ENCODE results near the gene POSTN.
A peak's percentile ranks its signal among the peaks of the same experiment; 100 is the strongest.

The POSTN gene

DNA sequence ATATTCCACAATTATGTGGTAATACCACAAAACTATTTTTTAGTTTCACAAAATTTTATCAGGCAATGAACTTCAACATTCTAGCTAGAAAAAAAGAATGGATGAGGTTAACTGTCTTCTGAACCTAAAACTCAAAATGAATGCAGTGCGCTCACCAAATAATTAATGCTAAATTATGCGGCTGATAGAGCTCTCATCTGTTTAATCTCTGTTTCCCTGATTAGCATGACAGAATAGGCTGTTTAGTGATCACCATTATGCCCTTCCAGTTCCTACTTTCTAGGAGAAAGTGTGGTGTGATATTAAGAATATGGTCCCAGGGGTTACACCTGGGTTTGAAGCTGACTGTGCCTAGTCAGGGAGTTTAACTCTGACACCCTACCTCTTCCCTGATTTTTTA lies 42.8 kb upstream of the POSTN start:
- Histone ChIP-seq H3K79me2 (ENCODE audit: control insufficient read depth, insufficient read depth, low read length, poor library complexity) (no peaks in the 10 kb centered on the region), H3K9me3 (ENCODE audit: insufficient read depth, low read depth, low read length) (no peaks in the 10 kb centered on the region), H2AK5ac (ENCODE audit: low read length) (no peak overlapping the region), H2BK120ac (ENCODE audit: insufficient read depth, low read length, poor library complexity) (no peak overlapping the region), H3K4me3 (ENCODE audit: low read depth, low read length) (no peak overlapping the region), H3K4me1 (ENCODE audit: control insufficient read depth in 1 of 2, insufficient read depth in 2 of 2, low read length in 2 of 2) (no peaks in the 10 kb centered on the region), H2BK12ac (ENCODE audit: low read length) (no peak overlapping the region), H3K14ac (ENCODE audit: low read length) (no peak overlapping the region), H4K8ac (ENCODE audit: low read depth, low read length) (no peak overlapping the region), H4K91ac (ENCODE audit: low read depth, low read length) (no peak overlapping the region), H3K79me1 (ENCODE audit: low read length) (peaks cover 2% of the 10 kb centered on the region), H3K23ac (ENCODE audit: low read length) (no peak overlapping the region), H3K36me3 (ENCODE audit: control insufficient read depth in 1 of 2, insufficient read depth in 2 of 2, low read length in 2 of 2) (no peaks in the 10 kb centered on the region), H3K4me2 (ENCODE audit: low read length) (no peak overlapping the region), H3K18ac (ENCODE audit: low read length) (no peak overlapping the region), H2AFZ (ENCODE audit: insufficient read depth, low read length, poor library complexity) (no peak overlapping the region), H4K12ac (ENCODE audit: low read depth, low read length) (no peak overlapping the region), H3K27ac (ENCODE audit: low read depth, low read length) (no peak overlapping the region), H3K9ac (ENCODE audit: low read length) (no peak overlapping the region), H3K4ac (ENCODE audit: low read depth, low read length) (no peak overlapping the region), H3K27me3 (ENCODE audit: insufficient read depth, low read length) (no peaks in the 10 kb centered on the region), H2BK5ac (ENCODE audit: low read depth, low read length, poor library complexity) (no peak overlapping the region)
- no CpG with 5 or more reads among the region's 2 CpGs for WGBS (ENCODE audit: extremely low coverage, insufficient coverage, insufficient read length)
- no peak for DNase-seq

DNA sequence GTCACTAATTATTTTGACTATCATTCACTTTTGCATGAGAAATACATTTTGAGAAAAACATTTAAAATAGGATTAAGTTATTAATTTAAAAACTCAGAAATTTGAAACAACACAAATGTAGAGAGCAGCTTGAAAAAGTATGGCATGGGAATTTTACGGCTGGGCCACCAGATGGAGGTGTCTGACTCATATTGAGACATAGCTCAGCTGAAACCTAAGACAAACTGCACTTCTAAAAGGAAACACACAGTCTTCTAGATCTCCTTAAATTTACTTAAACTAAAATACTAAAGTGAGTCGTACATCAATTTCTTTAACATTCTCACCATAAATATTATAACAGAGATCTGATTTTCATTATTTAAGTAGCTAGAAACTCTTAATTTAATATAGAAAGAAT lies 41.9 kb upstream of the POSTN start:
- Histone ChIP-seq H3K79me2 (ENCODE audit: control insufficient read depth, insufficient read depth, low read length, poor library complexity) (no peaks in the 10 kb centered on the region), H3K27ac (ENCODE audit: low read depth, low read length) (no peak overlapping the region), H3K4me3 (ENCODE audit: low read depth, low read length) (no peak overlapping the region), H3K9me3 (ENCODE audit: insufficient read depth, low read depth, low read length) (no peaks in the 10 kb centered on the region), H3K79me1 (ENCODE audit: low read length) (peaks cover 2% of the 10 kb centered on the region), H3K4me2 (ENCODE audit: low read length) (no peak overlapping the region), H3K27me3 (ENCODE audit: insufficient read depth, low read length) (no peaks in the 10 kb centered on the region), H3K9ac (ENCODE audit: low read length) (no peak overlapping the region), H3K14ac (ENCODE audit: low read length) (no peak overlapping the region), H2BK5ac (ENCODE audit: low read depth, low read length, poor library complexity) (no peak overlapping the region), H3K18ac (ENCODE audit: low read length) (no peak overlapping the region), H4K91ac (ENCODE audit: low read depth, low read length) (no peak overlapping the region), H4K12ac (ENCODE audit: low read depth, low read length) (no peak overlapping the region), H3K23ac (ENCODE audit: low read length) (no peak overlapping the region), H3K4ac (ENCODE audit: low read depth, low read length) (no peak overlapping the region), H2BK120ac (ENCODE audit: insufficient read depth, low read length, poor library complexity) (no peak overlapping the region), H2AFZ (ENCODE audit: insufficient read depth, low read length, poor library complexity) (no peak overlapping the region), H3K4me1 (ENCODE audit: control insufficient read depth in 1 of 2, insufficient read depth in 2 of 2, low read length in 2 of 2) (no peaks in the 10 kb centered on the region), H4K8ac (ENCODE audit: low read depth, low read length) (no peak overlapping the region), H2AK5ac (ENCODE audit: low read length) (no peak overlapping the region), H3K36me3 (ENCODE audit: control insufficient read depth in 1 of 2, insufficient read depth in 2 of 2, low read length in 2 of 2) (no peaks in the 10 kb centered on the region), H2BK12ac (ENCODE audit: low read length) (no peak overlapping the region)
- no CpG with 5 or more reads among the region's 2 CpGs for WGBS (ENCODE audit: extremely low coverage, insufficient coverage, insufficient read length)
- DNase-seq = peak in 1 of 2 donors; percentile 53

DNA sequence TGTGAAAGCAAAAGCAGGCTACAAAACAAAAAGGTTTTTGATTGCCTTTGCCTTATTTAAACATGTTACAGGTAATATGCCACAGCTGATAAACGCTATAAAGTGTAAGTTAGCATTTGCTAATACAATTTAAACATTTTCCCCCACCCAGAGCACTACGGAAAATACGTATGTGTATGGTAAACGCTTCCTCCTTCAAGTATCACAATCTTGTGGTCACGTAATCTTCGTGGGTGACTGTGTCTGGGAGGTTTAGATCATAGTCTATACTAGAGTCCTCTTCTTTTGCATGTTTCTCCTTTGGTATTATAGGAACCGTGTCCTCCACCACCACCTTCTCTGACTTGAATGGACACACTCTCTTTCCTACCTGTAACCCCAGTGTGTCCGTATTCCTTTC lies 38.1 kb upstream of the POSTN start:
- H3K36me3 ChIP-seq (ENCODE audit: control insufficient read depth in 1 of 2, insufficient read depth in 2 of 2, low read length in 2 of 2) = no peaks in the 10 kb centered on the region
- H3K9ac ChIP-seq (ENCODE audit: low read length) = no peak overlapping the region
- H2AFZ ChIP-seq (ENCODE audit: insufficient read depth, low read length, poor library complexity) = no peak overlapping the region
- no peak overlapping the region for H3K4me3 ChIP-seq (ENCODE audit: low read depth, low read length)
- no peak overlapping the region for H4K8ac ChIP-seq (ENCODE audit: low read depth, low read length)
- H3K9me3 ChIP-seq (ENCODE audit: insufficient read depth, low read depth, low read length) = no peaks in the 10 kb centered on the region
- H2BK12ac ChIP-seq (ENCODE audit: low read length) = no peak overlapping the region
- H2BK5ac ChIP-seq (ENCODE audit: low read depth, low read length, poor library complexity) = no peak overlapping the region
- H4K91ac ChIP-seq (ENCODE audit: low read depth, low read length) = no peak overlapping the region
- no peak for DNase-seq
- no peak overlapping the region for H3K4me2 ChIP-seq (ENCODE audit: low read length)
- H2AK5ac ChIP-seq (ENCODE audit: low read length) = no peak overlapping the region
- H2BK120ac ChIP-seq (ENCODE audit: insufficient read depth, low read length, poor library complexity) = no peak overlapping the region
- H3K23ac ChIP-seq (ENCODE audit: low read length) = no peak overlapping the region
- peaks cover 2% of the 10 kb centered on the region for H3K79me1 ChIP-seq (ENCODE audit: low read length)
- no peak overlapping the region for H3K14ac ChIP-seq (ENCODE audit: low read length)
- WGBS (ENCODE audit: extremely low coverage, insufficient coverage, insufficient read length) = no CpG with 5 or more reads among the region's 8 CpGs
- H3K4me1 ChIP-seq (ENCODE audit: control insufficient read depth in 1 of 2, insufficient read depth in 2 of 2, low read length in 2 of 2) = no peaks in the 10 kb centered on the region
- no peak overlapping the region for H4K12ac ChIP-seq (ENCODE audit: low read depth, low read length)
- H3K79me2 ChIP-seq (ENCODE audit: control insufficient read depth, insufficient read depth, low read length, poor library complexity) = no peaks in the 10 kb centered on the region
- no peak overlapping the region for H3K18ac ChIP-seq (ENCODE audit: low read length)
- H3K27me3 ChIP-seq (ENCODE audit: insufficient read depth, low read length) = no peaks in the 10 kb centered on the region
- H3K27ac ChIP-seq (ENCODE audit: low read depth, low read length) = no peak overlapping the region
- H3K4ac ChIP-seq (ENCODE audit: low read depth, low read length) = no peak overlapping the region

- H3K9me3 ChIP-seq (ENCODE audit: insufficient read depth, low read depth, low read length) = no peaks in the 10 kb centered on the region
- no peaks in the 10 kb centered on the region for H3K36me3 ChIP-seq (ENCODE audit: control insufficient read depth in 1 of 2, insufficient read depth in 2 of 2, low read length in 2 of 2)
- no peak overlapping the region for H2BK12ac ChIP-seq (ENCODE audit: low read length)
- H3K27me3 ChIP-seq (ENCODE audit: insufficient read depth, low read length) = no peaks in the 10 kb centered on the region
- peaks cover 2% of the 10 kb centered on the region for H3K79me1 ChIP-seq (ENCODE audit: low read length)
- H3K9ac ChIP-seq (ENCODE audit: low read length) = no peak overlapping the region
- no peak overlapping the region for H3K4me3 ChIP-seq (ENCODE audit: low read depth, low read length)
- no peaks in the 10 kb centered on the region for H3K79me2 ChIP-seq (ENCODE audit: control insufficient read depth, insufficient read depth, low read length, poor library complexity)
- no peak overlapping the region for H4K8ac ChIP-seq (ENCODE audit: low read depth, low read length)
- no peak overlapping the region for H3K4me2 ChIP-seq (ENCODE audit: low read length)
- no peak overlapping the region for H3K27ac ChIP-seq (ENCODE audit: low read depth, low read length)
- no peak for DNase-seq
- H3K23ac ChIP-seq (ENCODE audit: low read length) = no peak overlapping the region
- no peak overlapping the region for H2BK5ac ChIP-seq (ENCODE audit: low read depth, low read length, poor library complexity)
- H3K18ac ChIP-seq (ENCODE audit: low read length) = no peak overlapping the region
- H4K91ac ChIP-seq (ENCODE audit: low read depth, low read length) = no peak overlapping the region
- H3K4me1 ChIP-seq (ENCODE audit: control insufficient read depth in 1 of 2, insufficient read depth in 2 of 2, low read length in 2 of 2) = no peaks in the 10 kb centered on the region
- no peak overlapping the region for H3K14ac ChIP-seq (ENCODE audit: low read length)
- no peak overlapping the region for H2AK5ac ChIP-seq (ENCODE audit: low read length)
- H4K12ac ChIP-seq (ENCODE audit: low read depth, low read length) = no peak overlapping the region
- H3K4ac ChIP-seq (ENCODE audit: low read depth, low read length) = no peak overlapping the region
- no CpG with 5 or more reads among the region's 5 CpGs for WGBS (ENCODE audit: extremely low coverage, insufficient coverage, insufficient read length)
- no peak overlapping the region for H2AFZ ChIP-seq (ENCODE audit: insufficient read depth, low read length, poor library complexity)
- no peak overlapping the region for H2BK120ac ChIP-seq (ENCODE audit: insufficient read depth, low read length, poor library complexity)
Observed at GRCh38 chr13:37632294-37632693, 33.7 kb upstream of the POSTN start.
